DND-41 (cell line): ENCODE results near the gene TLCD3B.

Experiments
- EZH2 ChIP-seq: IDR thresholded peaks from 3 replicates; pipeline ENCODE4 v1.6.1; 2012; ENCODE audit warnings: borderline replicate concordance, low read depth, mild to moderate bottlenecking, moderate library complexity, low read length, inconsistent platforms; ENCODE audit not compliant: severe bottlenecking
- TF ChIP-seq, protein P1 (sequence below): IDR thresholded peaks from 2 replicates; pipeline ENCODE4 v1.5.1; 2012; ENCODE audit warnings: borderline replicate concordance, low read length, moderate library complexity, mild to moderate bottlenecking; ENCODE audit not compliant: poor library complexity, severe bottlenecking; ENCODE audit errors: extremely low read depth

DNA sequence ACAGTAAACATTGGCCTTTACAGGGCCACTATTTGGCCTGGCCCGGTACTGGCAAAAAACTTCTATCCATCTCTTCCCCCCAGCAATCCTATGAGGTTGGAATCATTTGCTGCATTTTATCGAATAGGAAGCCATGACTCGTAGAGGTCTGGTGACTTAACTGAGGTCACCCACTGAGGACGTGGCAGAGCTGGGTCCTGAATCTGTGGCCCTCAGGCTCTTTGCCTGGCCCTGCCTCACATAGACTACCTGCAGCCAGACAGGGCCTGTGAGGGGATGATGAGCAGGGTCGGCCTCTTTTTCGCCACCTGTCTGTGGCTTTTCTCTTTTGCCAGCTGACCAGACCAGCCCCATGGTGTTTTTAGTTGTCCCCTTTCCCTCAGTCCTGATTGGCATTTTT lies 46.6 kb upstream of the TLCD3B start:
- TF ChIP-seq, protein P1, sequence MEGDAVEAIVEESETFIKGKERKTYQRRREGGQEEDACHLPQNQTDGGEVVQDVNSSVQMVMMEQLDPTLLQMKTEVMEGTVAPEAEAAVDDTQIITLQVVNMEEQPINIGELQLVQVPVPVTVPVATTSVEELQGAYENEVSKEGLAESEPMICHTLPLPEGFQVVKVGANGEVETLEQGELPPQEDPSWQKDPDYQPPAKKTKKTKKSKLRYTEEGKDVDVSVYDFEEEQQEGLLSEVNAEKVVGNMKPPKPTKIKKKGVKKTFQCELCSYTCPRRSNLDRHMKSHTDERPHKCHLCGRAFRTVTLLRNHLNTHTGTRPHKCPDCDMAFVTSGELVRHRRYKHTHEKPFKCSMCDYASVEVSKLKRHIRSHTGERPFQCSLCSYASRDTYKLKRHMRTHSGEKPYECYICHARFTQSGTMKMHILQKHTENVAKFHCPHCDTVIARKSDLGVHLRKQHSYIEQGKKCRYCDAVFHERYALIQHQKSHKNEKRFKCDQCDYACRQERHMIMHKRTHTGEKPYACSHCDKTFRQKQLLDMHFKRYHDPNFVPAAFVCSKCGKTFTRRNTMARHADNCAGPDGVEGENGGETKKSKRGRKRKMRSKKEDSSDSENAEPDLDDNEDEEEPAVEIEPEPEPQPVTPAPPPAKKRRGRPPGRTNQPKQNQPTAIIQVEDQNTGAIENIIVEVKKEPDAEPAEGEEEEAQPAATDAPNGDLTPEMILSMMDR, result no peak
- no peak for TF ChIP-seq EZH2
